ENCODE data around the gene TLL1. TPM values are rescaled to one million over a fixed set of nuclear protein-coding genes. Genes with fewer than 3 reads are reported as not detected.

TLL1 gene
- total RNA-seq, 2 donors from 2014 or later, result 3.4 to 3.6 TPM

DNA sequence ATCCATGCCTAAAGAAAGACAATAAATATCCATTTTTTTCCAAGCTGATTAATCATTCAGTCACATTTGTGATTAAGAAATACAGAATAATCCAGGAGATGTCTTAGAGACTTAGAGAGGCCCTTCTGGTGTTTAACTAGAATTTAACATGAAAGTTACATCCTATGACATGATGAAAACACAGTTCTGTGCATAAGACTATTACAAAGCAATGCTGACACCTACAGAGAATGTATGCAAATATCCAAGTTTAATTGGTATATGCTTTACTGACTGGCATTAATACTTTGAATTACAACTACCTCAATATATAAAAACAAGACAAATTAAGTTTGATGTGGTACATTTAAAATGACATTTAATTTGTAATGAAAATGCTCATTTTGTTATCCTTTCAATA is 17.8 kb upstream of the TLL1 start:
- no peak for DNase-seq
- no peak for ATAC-seq
- no peak for TF ChIP-seq POLR2A (IDR thresholded peaks at IDR 0.05)
- TF ChIP-seq, protein P1, sequence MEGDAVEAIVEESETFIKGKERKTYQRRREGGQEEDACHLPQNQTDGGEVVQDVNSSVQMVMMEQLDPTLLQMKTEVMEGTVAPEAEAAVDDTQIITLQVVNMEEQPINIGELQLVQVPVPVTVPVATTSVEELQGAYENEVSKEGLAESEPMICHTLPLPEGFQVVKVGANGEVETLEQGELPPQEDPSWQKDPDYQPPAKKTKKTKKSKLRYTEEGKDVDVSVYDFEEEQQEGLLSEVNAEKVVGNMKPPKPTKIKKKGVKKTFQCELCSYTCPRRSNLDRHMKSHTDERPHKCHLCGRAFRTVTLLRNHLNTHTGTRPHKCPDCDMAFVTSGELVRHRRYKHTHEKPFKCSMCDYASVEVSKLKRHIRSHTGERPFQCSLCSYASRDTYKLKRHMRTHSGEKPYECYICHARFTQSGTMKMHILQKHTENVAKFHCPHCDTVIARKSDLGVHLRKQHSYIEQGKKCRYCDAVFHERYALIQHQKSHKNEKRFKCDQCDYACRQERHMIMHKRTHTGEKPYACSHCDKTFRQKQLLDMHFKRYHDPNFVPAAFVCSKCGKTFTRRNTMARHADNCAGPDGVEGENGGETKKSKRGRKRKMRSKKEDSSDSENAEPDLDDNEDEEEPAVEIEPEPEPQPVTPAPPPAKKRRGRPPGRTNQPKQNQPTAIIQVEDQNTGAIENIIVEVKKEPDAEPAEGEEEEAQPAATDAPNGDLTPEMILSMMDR (IDR thresholded peaks at IDR 0.05), result peak in 1 of 7 experiments; percentile 13

DNA sequence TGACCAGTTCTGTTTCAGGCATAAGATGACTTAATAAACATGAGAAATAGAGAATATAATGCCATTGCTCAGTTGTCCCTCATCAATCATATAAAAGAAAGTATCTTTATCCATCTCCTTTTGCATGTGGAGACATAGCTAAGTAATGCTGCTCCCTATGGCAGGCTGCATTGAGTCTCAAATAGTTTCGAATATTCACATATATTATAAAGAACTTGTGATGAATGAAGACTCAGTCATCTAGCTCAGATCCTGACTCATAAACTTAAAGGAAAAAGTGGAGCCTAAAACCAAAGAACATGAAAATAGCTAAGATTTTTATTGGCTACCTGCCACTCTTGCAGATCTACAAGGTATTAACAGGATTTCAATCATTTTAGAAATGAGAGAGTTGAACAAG is 11.7 kb upstream of the TLL1 start:
- Histone ChIP-seq H3K4me1 (no peaks in the 10 kb centered on the region), H3K4me3 (no peak overlapping the region), H3K36me3 (replicated peaks in 1 of 2; ENCODE audit: insufficient read depth in 1 of 2, low read depth in 2 of 2) (no peaks in the 10 kb centered on the region), H3K27me3 (no peaks in the 10 kb centered on the region), H3K27ac (no peak overlapping the region), H3K9me3 (no peaks in the 10 kb centered on the region)
- DNase-seq (no peak), ATAC-seq (no peak)
- TF ChIP-seq POLR2A (IDR thresholded peaks at IDR 0.05), result no peak
- TF ChIP-seq, protein P1 (IDR thresholded peaks at IDR 0.05), result no peak
- intact Hi-C loops (cut with DNase I), result no loop called here
- 91 to 92% methylated on average over 1 of the region's 1 CpG for WGBS, 2 donors

More for the DNA sequence above, 17.8 kb upstream of the TLL1 start:
- H3K27me3 ChIP-seq, result no peaks in the 10 kb centered on the region
- no peaks in the 10 kb centered on the region for H3K9me3 ChIP-seq
- intact Hi-C loops (cut with DNase I), result no loop called here
- no peak overlapping the region for H3K4me3 ChIP-seq
- no peak overlapping the region for H3K27ac ChIP-seq
- no peaks in the 10 kb centered on the region for H3K4me1 ChIP-seq
- no peaks in the 10 kb centered on the region for H3K36me3 ChIP-seq (replicated peaks in 1 of 2; ENCODE audit: insufficient read depth in 1 of 2, low read depth in 2 of 2)

DNA sequence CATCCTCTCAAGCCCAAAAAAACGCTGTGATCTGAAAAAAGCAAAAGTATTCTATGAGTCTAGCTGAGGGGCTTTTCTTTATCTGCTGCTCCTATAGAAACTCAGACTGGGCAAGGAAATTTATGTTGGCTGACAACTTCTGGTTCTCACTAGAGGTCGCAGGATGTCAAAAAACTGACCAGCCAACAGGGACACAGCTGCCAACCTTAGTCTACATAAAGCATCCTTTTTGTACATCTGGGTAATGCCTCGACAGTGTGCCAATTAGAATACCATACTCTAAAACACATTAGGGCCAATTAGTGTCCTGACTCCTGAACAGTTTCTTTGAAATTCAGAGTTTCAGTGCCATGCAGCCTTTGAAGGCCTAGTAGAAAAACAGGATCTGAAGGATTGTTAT is 8.8 kb upstream of the TLL1 start:
- no peak for TF ChIP-seq POLR2A (IDR thresholded peaks at IDR 0.05)
- TF ChIP-seq, protein P1 (IDR thresholded peaks at IDR 0.05), result peak in 1 of 7 experiments; percentile 9
- H3K4me3 ChIP-seq, result no peak overlapping the region
- ATAC-seq, result no peak
- peak in 1 of 4 donors; percentile 6 for DNase-seq
- no peak overlapping the region for H3K27ac ChIP-seq
- H3K27me3 ChIP-seq, result no peaks in the 10 kb centered on the region
- intact Hi-C loops (cut with DNase I), result no loop called here
- no peaks in the 10 kb centered on the region for H3K4me1 ChIP-seq
- WGBS, 2 donors, result 42 to 64% methylated on average over 3 of the region's 3 CpGs
- H3K9me3 ChIP-seq, result no peaks in the 10 kb centered on the region
- no peaks in the 10 kb centered on the region for H3K36me3 ChIP-seq (replicated peaks in 1 of 2; ENCODE audit: insufficient read depth in 1 of 2, low read depth in 2 of 2)

DNA sequence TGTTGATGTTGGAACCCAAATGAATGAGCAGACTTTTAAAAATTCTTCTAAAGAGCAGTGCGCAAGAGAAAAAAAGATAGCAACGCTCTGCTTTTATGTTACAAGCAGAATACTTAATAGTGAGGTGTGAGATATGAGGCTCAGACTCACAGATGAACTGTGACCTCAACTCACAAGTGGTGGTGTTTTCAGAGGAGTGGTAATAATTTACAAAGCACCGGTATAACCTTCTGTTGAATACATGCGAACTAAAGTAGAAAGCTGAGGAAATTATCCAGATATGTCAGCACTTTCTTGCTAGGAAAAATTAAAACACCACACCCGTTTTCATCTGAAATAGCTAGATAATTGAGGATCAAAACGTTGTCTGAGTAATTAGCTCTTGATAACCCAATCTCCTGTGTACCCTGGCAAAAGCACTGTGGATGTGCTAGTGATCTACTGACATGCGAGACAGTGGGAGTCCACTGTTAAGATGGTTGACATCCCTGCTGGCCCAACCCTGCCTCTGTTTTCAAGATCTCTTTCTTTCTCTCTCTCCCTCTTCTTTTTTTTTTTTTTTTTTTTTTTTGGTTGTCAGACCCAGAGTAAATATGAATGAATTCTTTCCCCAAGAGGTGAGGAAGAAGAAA is 6.9 kb upstream of the TLL1 start:
- intact Hi-C loops (cut with DNase I), result no loop called here
- TF ChIP-seq POLR2A (IDR thresholded peaks at IDR 0.05), result no peak
- TF ChIP-seq, protein P1 (IDR thresholded peaks at IDR 0.05), result no peak
- Histone ChIP-seq H3K9me3 (no peaks in the 10 kb centered on the region), H3K4me3 (no peak overlapping the region), H3K27ac (no peak overlapping the region), H3K27me3 (no peaks in the 10 kb centered on the region), H3K4me1 (no peaks in the 10 kb centered on the region), H3K36me3 (replicated peaks in 1 of 2; ENCODE audit: insufficient read depth in 1 of 2, low read depth in 2 of 2) (no peaks in the 10 kb centered on the region)
- DNase-seq (no peak), ATAC-seq (no peak)
- WGBS, 2 donors, result 64 to 72% methylated on average over 7 of the region's 7 CpGs

DNA sequence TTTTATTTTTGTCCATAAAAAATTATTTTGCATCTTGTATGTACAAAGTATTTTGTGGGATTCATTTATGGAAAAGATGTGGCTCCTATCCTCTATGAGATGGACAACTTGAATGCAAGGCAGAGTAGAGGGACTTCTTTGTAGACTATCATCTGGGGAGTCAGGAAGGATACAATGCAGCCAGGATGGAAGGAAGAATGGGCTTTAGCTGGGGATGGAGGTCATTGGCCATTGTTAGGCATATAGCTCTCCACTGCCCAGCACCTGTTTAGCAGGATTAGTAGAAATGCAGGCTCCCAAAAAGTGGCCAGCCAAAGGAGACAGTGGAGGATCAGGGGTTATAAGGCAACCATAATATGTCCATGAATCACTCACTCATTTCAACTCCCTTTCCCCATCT is 5.1 kb upstream of the TLL1 start:
- no peaks in the 10 kb centered on the region for H3K9me3 ChIP-seq
- H3K27ac ChIP-seq, result no peak overlapping the region
- intact Hi-C loops (cut with DNase I), result no loop called here
- H3K4me3 ChIP-seq, result no peak overlapping the region
- H3K27me3 ChIP-seq, result no peaks in the 10 kb centered on the region
- no peaks in the 10 kb centered on the region for H3K36me3 ChIP-seq (replicated peaks in 1 of 2; ENCODE audit: insufficient read depth in 1 of 2, low read depth in 2 of 2)
- no peak for TF ChIP-seq POLR2A (IDR thresholded peaks at IDR 0.05)
- TF ChIP-seq, protein P1 (IDR thresholded peaks at IDR 0.05), result no peak
- ATAC-seq (no peak), DNase-seq (no peak)
- peaks cover under 1% of the 10 kb centered on the region for H3K4me1 ChIP-seq

Data from body of pancreas (tissue), 4 donors.